GM19467 (cell line): ENCODE results near the gene PSRC1.

ENCODE experiments used
- ATAC-seq: cut with Tn5 transposase; IDR thresholded peaks from one replicate; pipeline ENCODE4 v1.9.1; 2021; ENCODE audit warnings: mild to moderate bottlenecking, moderate library complexity; ENCODE audit not compliant: unreplicated experiment

Gene PSRC1

GRCh38 chr1:109248797-109249629, 33.9 kb downstream of the PSRC1 start, which contains the start of gene CELSR2:
Gene CELSR2, plus strand, starts transcription at chr1:109249539. Its CDS starts 541 bp downstream, at chr1:109250080.
- peak; percentile 62 for ATAC-seq

- ATAC-seq = no peak
These were observed 34.5 kb downstream of the PSRC1 start for GRCh38 chr1:109248444-109248796.

GRCh38 chr1:109247401-109248365, 35.3 kb downstream of the PSRC1 start:
- no peak for ATAC-seq

GRCh38 chr1:109246141-109246551, 36.8 kb downstream of the PSRC1 start:
- ATAC-seq = no peak

GRCh38 chr1:109243860-109244552, 38.9 kb downstream of the PSRC1 start:
- no peak for ATAC-seq

GRCh38 chr1:109243221-109243620, 39.7 kb downstream of the PSRC1 start:
- no peak for ATAC-seq

GRCh38 chr1:109242387-109242786, 40.6 kb downstream of the PSRC1 start:
- ATAC-seq = no peak

- no peak for ATAC-seq
These were observed 41.1 kb downstream of the PSRC1 start for GRCh38 chr1:109241841-109242345.

- ATAC-seq = no peak
These were observed 41.6 kb downstream of the PSRC1 start for GRCh38 chr1:109241344-109241743.

- ATAC-seq = no peak
These were observed 42.5 kb downstream of the PSRC1 start for GRCh38 chr1:109240158-109241152.

- peak; percentile 67 for ATAC-seq
These were observed 43.4 kb downstream of the PSRC1 start for GRCh38 chr1:109239409-109240068.

GRCh38 chr1:109239047-109239408, 43.9 kb downstream of the PSRC1 start:
- ATAC-seq = no peak

- no peak for ATAC-seq
These were observed 44.6 kb downstream of the PSRC1 start for GRCh38 chr1:109238382-109238781.

GRCh38 chr1:109237512-109237911, 45.4 kb downstream of the PSRC1 start:
- no peak for ATAC-seq

GRCh38 chr1:109235137-109235536, 47.8 kb downstream of the PSRC1 start:
- no peak for ATAC-seq

GRCh38 chr1:109231066-109231465, 51.9 kb downstream of the PSRC1 start:
- ATAC-seq = no peak
